Measurements from ENCODE around the gene MECP2.
A peak's percentile ranks its signal among the peaks of the same experiment; 100 is the strongest.

Gene MECP2

DNA sequence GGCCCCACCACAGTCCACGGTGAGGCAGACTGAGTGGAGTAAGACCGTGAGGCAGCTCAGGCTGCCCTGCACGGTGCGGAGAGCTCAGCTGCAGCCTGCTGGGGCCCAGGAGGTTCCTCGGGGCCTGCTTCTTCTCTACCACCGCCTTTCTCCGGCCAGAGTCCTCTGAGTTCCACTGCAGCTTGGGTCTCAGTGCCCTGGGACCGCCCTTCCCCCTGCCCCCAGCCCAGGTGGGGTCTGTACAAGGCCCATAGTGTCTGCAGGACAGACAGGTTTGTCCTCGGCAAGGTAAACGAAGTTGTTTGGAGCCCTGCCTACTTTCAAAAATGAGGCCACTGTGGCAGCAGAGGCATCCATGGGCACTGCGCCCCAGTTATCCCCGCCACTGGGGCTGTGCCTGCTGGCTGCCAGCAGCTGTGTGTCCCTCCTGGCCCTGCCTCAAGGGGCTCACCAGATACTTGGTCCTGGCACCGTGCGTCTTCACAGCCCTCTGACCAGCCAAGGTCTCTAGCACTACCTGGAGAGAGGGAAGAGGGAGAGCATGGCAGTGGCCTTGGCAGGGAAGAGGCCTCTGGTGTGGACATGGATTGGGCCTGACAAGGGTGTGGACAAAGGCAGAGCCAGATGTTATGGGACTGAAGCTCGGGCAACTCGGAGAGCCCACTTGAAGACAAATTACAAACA is 81.8 kb downstream of the MECP2 start:
- H3K4me3 ChIP-seq (ENCODE audit: low read depth, low read length), result no peak overlapping the region
- no peaks in the 10 kb centered on the region for H3K27me3 ChIP-seq (ENCODE audit: control insufficient read depth, insufficient read depth, low read length)
- no peak overlapping the region for H3K9ac ChIP-seq (ENCODE audit: low read depth, low read length)
- peaks cover 28% of the 10 kb centered on the region for H3K36me3 ChIP-seq (ENCODE audit: control insufficient read depth, insufficient read depth, low read length)
- peaks cover 21% of the 10 kb centered on the region for H3K9me3 ChIP-seq (ENCODE audit: control insufficient read depth, insufficient read depth, low read length)
- no peaks in the 10 kb centered on the region for H3K4me1 ChIP-seq (ENCODE audit: control insufficient read depth, insufficient read depth, low read length)
- peak overlapping the region; percentile 42 for H3K27ac ChIP-seq (ENCODE audit: low read depth, low read length)

DNA sequence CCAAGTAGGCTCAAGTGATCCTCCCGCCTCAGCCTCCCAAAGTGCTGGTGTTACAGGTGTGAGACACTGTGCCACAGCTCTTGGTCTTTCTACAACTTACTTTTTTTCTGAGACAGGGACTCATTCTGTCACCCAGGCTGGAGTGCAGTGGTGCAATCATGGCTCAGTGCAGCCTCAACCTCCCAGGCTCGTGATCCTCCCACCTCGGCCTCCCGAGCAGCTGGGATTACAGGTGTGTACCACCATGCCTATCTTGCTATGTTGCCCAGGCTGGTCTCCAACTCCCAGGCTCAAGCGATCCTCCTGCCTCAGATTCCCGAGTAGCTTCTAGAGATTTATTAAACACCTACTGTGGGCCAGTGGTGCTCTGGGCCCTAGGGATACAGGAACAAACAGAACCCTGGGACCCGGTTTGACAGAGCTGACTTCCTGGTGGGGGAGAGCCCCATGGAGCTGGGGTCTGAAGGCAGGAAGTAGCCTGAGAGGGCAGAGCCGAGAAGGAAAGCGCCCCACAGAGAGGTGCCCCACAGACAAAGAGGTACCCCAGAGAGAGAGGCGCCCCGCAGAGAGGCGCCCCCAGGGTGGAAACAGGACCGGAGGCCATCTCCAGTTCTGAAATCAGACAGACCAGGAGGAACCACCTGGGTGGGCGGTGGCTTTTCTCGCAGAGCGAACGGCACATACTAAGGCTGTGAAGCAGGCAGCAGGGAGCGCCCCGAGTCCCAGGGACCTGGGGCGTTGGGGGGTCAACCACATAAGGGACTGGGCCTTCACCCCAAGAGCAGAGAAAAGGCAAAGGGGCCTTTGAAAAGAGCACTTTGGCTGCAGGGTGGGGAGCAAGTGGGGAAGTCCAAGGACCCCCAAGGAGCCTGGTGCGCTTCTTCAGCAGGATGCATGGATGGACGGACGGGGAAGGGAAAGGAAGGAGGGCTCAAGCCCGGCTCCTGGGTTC is 82.8 kb downstream of the MECP2 start:
- no peaks in the 10 kb centered on the region for H3K27me3 ChIP-seq (ENCODE audit: control insufficient read depth, insufficient read depth, low read length)
- no peak overlapping the region for H3K9ac ChIP-seq (ENCODE audit: low read depth, low read length)
- no peaks in the 10 kb centered on the region for H3K4me1 ChIP-seq (ENCODE audit: control insufficient read depth, insufficient read depth, low read length)
- H3K36me3 ChIP-seq (ENCODE audit: control insufficient read depth, insufficient read depth, low read length), result peaks cover 28% of the 10 kb centered on the region
- H3K9me3 ChIP-seq (ENCODE audit: control insufficient read depth, insufficient read depth, low read length), result peaks cover 17% of the 10 kb centered on the region; the same call in 1 of the 2 replicates
- no peak overlapping the region for H3K27ac ChIP-seq (ENCODE audit: low read depth, low read length)
- H3K4me3 ChIP-seq (ENCODE audit: low read depth, low read length), result no peak overlapping the region

DNA sequence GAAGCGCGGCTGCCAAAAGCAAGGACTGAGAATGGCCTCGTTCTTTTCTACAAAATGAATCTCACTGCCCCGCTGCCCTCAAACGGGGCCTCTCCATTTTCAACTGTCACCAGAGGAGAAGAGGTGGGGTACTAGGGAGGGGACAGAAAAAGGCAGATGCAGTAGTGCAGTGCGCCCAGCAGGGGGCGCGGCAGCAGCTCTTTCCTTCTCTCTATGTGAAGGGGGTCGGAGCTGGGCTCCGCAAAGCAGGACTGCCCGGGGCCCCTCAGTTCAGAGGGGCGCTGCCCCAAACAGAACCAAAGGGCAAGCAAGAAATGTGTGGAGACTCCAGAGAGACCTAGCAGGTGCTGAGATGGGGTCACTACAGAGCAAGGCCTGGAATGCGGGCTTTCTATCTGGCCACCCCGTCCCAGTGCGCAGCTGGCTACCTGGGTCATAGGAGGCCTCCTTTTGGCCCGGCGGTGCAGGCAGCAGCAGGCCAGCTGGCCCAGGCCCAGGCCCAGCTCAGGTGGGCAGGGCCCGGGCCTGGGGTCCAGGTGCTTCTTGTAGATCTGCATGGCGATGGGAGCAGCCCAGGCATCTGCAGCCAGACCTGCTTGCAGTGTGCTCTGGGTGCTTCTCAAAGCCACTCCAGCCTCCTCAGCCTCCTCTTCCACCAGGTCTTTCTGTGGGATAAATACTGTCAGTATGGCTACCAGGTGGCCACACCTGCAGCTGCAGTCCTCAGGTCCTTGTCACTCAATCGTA is 83.7 kb downstream of the MECP2 start:
- Histone ChIP-seq H3K4me3 (ENCODE audit: low read depth, low read length) (no peak overlapping the region), H3K9me3 (ENCODE audit: control insufficient read depth, insufficient read depth, low read length) (peaks cover 15% of the 10 kb centered on the region; the same call in 1 of the 2 replicates), H3K9ac (ENCODE audit: low read depth, low read length) (no peak overlapping the region), H3K4me1 (ENCODE audit: control insufficient read depth, insufficient read depth, low read length) (no peaks in the 10 kb centered on the region), H3K36me3 (ENCODE audit: control insufficient read depth, insufficient read depth, low read length) (peaks cover 28% of the 10 kb centered on the region), H3K27me3 (ENCODE audit: control insufficient read depth, insufficient read depth, low read length) (no peaks in the 10 kb centered on the region), H3K27ac (ENCODE audit: low read depth, low read length) (no peak overlapping the region)

DNA sequence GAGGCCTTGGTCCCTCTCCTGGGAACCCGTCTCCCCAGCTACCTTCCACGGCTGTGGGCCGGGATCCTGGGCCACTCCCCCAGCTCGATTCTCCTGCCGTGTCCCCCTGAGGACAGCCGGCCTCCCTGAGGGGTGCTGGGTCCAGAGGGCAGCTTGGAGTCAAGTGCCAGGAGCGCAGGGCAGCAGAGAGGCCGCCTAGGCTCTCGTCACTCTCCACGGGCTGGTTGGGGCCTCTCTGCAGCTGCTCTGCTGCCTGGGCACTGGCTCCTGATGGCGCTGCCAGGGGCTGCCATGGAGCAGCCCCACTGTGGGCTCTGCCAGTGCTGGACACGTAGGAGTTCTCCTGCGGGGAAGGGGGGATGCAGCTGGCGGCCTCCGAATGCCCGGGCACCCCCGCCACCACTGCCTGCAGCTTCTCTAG is 84.5 kb downstream of the MECP2 start:
- Histone ChIP-seq H3K4me1 (ENCODE audit: control insufficient read depth, insufficient read depth, low read length) (no peaks in the 10 kb centered on the region), H3K27me3 (ENCODE audit: control insufficient read depth, insufficient read depth, low read length) (no peaks in the 10 kb centered on the region), H3K27ac (ENCODE audit: low read depth, low read length) (no peak overlapping the region), H3K4me3 (ENCODE audit: low read depth, low read length) (no peak overlapping the region), H3K36me3 (ENCODE audit: control insufficient read depth, insufficient read depth, low read length) (peaks cover 28% of the 10 kb centered on the region), H3K9ac (ENCODE audit: low read depth, low read length) (no peak overlapping the region), H3K9me3 (ENCODE audit: control insufficient read depth, insufficient read depth, low read length) (peaks cover 14% of the 10 kb centered on the region; the same call in 1 of the 2 replicates)

DNA sequence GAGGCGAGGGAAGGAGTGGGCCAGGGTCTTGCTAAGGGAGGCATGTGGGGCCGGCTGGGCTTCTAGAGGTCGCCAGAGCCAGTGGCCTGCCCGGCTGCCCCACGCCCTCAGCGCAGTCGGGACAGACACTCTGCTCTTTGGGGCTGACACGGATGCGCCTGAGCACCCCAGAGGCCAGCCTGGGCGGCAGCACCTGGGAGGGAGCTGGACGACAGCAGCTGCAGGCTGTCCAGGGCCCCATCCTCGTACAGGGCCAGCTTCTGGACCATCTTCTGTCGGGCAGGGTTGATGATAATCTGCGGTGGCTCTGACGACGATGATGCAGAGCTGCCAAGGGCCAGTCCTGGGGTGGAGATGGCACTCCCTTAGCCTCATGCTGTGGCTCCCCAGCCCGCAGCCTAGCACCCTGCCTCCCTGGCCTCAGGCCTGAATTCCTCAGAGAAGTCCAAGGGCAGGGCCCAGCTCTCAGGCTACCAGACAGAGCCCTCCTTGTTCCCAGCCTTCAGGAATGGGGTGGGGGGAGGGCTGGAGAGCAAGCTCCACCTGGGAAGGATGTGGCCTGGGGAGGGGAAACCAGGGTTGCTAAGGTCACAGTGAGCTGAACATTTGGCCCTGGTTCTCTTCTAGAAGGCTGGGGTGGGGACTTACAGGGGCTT is 85.1 kb downstream of the MECP2 start:
- no peaks in the 10 kb centered on the region for H3K27me3 ChIP-seq (ENCODE audit: control insufficient read depth, insufficient read depth, low read length)
- no peak overlapping the region for H3K9ac ChIP-seq (ENCODE audit: low read depth, low read length)
- H3K9me3 ChIP-seq (ENCODE audit: control insufficient read depth, insufficient read depth, low read length), result peaks cover 14% of the 10 kb centered on the region; the same call in 1 of the 2 replicates
- H3K27ac ChIP-seq (ENCODE audit: low read depth, low read length), result no peak overlapping the region
- no peak overlapping the region for H3K4me3 ChIP-seq (ENCODE audit: low read depth, low read length)
- peaks cover 25% of the 10 kb centered on the region for H3K36me3 ChIP-seq (ENCODE audit: control insufficient read depth, insufficient read depth, low read length)
- H3K4me1 ChIP-seq (ENCODE audit: control insufficient read depth, insufficient read depth, low read length), result no peaks in the 10 kb centered on the region

DNA sequence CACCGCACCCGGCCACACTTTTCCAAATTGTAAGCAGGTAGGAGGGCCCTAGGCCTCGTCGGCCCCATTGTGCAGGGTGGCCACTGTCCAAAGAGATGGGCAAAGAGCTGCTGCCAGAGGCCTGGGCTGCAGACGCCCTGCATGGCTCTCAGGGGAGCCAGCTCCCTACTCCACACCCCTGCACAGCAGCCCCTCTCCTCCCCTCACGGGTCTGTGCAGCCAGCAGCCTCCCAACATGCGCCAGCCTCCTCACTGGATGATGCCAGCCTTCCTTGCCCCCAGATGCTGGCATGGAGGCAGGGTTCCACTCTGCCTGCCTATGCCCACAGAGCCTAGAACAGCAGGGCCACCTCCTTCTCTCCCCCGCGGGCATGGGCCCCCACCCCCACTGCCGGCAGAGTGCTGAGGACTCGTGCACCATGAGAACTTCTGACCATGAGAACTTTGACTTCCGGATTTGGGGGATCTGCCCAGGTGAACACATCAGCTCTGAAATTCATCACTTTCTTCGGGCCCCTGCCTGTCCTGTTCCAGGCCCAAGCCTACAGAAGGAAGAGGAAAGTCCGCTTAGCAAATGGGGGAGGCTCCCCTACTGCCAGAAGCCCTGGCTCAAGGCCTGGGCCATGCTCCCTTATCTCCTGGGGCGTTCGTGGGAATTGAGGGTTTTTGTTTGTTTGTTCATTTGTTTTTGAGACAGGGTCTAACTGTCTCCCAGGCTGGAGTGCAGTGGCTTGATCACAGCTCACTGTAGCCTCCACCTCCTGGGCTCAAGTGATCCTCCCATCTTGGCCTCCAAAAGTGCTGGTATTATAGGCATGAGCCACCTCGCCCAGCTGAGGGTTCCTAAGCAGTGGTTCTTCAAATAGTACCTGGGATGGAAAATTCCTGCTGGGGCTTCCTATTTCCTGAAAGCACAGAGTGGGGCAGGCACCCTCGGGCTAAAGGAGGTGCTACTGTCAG is 85.9 kb downstream of the MECP2 start:
- Histone ChIP-seq H3K4me1 (ENCODE audit: control insufficient read depth, insufficient read depth, low read length) (no peaks in the 10 kb centered on the region), H3K9me3 (ENCODE audit: control insufficient read depth, insufficient read depth, low read length) (peaks cover 14% of the 10 kb centered on the region; the same call in 1 of the 2 replicates), H3K36me3 (ENCODE audit: control insufficient read depth, insufficient read depth, low read length) (peaks cover 21% of the 10 kb centered on the region), H3K4me3 (ENCODE audit: low read depth, low read length) (no peak overlapping the region), H3K27ac (ENCODE audit: low read depth, low read length) (no peak overlapping the region), H3K9ac (ENCODE audit: low read depth, low read length) (no peak overlapping the region), H3K27me3 (ENCODE audit: control insufficient read depth, insufficient read depth, low read length) (no peaks in the 10 kb centered on the region)

DNA sequence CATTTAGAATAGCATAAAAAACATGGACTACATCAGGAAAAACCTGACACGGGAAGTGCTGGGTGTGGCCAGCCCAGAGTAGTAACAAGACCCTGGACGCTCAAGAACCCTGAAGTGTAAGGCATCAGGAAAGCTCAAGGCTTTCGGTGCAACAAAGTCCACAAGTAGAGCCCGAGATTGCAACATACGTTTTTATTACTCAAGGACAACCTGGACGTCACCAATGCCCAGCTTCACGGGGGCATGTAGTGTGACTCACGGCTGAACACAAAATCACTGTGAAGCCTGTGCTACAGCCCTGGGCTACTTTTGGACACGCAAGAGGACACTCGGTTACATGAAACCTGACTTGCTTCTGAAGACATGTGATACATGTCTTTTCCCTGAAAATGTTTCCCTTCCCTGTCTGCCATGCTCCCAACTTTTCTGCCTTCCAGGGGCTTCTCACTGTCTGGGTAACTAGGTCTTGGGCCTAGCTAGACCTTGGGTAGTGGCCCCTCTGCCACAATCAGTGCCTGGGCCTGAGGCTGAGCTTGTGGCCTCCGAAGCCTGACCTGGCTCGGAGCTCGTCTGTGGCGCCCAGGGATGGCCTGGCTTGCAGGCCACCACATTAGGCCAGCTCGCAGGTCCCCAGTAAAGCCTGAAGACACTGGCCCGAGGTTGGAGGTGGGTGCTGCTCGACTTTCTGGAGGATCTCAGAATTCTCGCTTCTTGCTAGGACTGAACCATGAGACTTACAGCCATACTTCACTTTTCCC is 87.0 kb downstream of the MECP2 start:
- Histone ChIP-seq H3K27ac (ENCODE audit: low read depth, low read length) (no peak overlapping the region), H3K4me1 (ENCODE audit: control insufficient read depth, insufficient read depth, low read length) (no peaks in the 10 kb centered on the region), H3K9ac (ENCODE audit: low read depth, low read length) (no peak overlapping the region), H3K27me3 (ENCODE audit: control insufficient read depth, insufficient read depth, low read length) (no peaks in the 10 kb centered on the region), H3K36me3 (ENCODE audit: control insufficient read depth, insufficient read depth, low read length) (peaks cover 18% of the 10 kb centered on the region), H3K4me3 (ENCODE audit: low read depth, low read length) (no peak overlapping the region), H3K9me3 (ENCODE audit: control insufficient read depth, insufficient read depth, low read length) (peaks cover 19% of the 10 kb centered on the region; the same call in 1 of the 2 replicates)

DNA sequence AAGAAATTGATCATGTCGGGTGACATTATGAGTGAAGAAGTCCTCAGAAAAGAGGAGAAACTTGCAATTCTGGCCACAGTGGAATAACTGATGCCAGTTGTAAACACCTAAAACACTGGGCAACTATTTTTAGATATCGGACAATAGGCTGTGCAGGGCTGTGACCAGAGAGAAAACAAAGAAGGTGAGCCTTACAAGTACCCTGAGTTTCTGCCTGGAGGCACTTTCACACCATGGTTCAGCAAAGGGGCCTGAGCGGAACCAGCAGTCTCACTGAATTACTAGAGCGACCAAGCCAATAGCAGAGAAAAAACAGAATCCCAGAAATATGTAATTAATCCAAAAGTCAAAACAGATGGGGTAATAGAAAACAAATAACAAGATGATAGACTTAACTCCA is 89.0 kb downstream of the MECP2 start:
- Histone ChIP-seq H3K27ac (ENCODE audit: low read depth, low read length) (no peak overlapping the region), H3K9me3 (ENCODE audit: control insufficient read depth, insufficient read depth, low read length) (peaks cover 21% of the 10 kb centered on the region; the same call in 1 of the 2 replicates), H3K27me3 (ENCODE audit: control insufficient read depth, insufficient read depth, low read length) (no peaks in the 10 kb centered on the region), H3K9ac (ENCODE audit: low read depth, low read length) (no peak overlapping the region), H3K4me3 (ENCODE audit: low read depth, low read length) (no peak overlapping the region), H3K4me1 (ENCODE audit: control insufficient read depth, insufficient read depth, low read length) (no peaks in the 10 kb centered on the region), H3K36me3 (ENCODE audit: control insufficient read depth, insufficient read depth, low read length) (peaks cover 18% of the 10 kb centered on the region)

DNA sequence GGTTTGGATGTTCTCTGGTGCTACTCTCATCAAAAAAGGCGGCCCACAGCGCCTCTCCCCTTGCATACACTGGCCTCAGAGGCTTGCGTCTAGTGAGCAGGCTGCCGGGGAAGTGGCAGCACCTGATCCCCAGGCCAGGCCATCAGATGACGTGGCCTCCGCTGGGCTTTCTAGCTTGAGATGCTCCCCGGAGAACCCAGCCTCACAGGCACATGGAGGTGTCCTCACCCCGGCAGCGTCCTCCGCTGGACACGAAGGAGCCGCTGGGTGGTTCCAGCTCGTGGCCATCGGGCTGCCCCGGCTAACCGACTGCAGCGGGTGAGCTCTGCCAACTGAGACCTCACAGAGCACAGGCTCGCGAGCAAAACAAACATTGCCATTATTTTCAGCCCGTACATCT is 90.6 kb downstream of the MECP2 start:
- no peaks in the 10 kb centered on the region for H3K27me3 ChIP-seq (ENCODE audit: control insufficient read depth, insufficient read depth, low read length)
- no peak overlapping the region for H3K27ac ChIP-seq (ENCODE audit: low read depth, low read length)
- H3K4me1 ChIP-seq (ENCODE audit: control insufficient read depth, insufficient read depth, low read length), result no peaks in the 10 kb centered on the region
- H3K4me3 ChIP-seq (ENCODE audit: low read depth, low read length), result no peak overlapping the region
- no peak overlapping the region for H3K9ac ChIP-seq (ENCODE audit: low read depth, low read length)
- H3K36me3 ChIP-seq (ENCODE audit: control insufficient read depth, insufficient read depth, low read length), result peaks cover 6% of the 10 kb centered on the region
- H3K9me3 ChIP-seq (ENCODE audit: control insufficient read depth, insufficient read depth, low read length), result peaks cover 26% of the 10 kb centered on the region; the same call in 1 of the 2 replicates

Data from HUES48 (cell line).